Prostate gland (tissue), 2 donors: ENCODE results near the gene PITX3.

Source experiments
- POLR2A ChIP-seq: fragments of 450-650 bp; IDR thresholded peaks from one replicate; pipeline ENCODE4 v1.6.1; 2016; ENCODE audit warnings: antibody characterized with exemption, mild to moderate bottlenecking
- TF ChIP-seq, protein P1 (sequence below), 4 experiments: fragments of 200-600 bp in 2 of 4; fragments of 450-650 bp in 2 of 4; sonication (generic) in 2 of 4; IDR thresholded peaks; 1 replicate in 3 of 4; 2 replicates in 1 of 4; pipeline ENCODE4 v1.5.1; 2016 to 2019; ENCODE audit warnings: antibody characterized with exemption in 4 of 4, mild to moderate bottlenecking in 2 of 4, moderate library complexity in 2 of 4

DNA sequence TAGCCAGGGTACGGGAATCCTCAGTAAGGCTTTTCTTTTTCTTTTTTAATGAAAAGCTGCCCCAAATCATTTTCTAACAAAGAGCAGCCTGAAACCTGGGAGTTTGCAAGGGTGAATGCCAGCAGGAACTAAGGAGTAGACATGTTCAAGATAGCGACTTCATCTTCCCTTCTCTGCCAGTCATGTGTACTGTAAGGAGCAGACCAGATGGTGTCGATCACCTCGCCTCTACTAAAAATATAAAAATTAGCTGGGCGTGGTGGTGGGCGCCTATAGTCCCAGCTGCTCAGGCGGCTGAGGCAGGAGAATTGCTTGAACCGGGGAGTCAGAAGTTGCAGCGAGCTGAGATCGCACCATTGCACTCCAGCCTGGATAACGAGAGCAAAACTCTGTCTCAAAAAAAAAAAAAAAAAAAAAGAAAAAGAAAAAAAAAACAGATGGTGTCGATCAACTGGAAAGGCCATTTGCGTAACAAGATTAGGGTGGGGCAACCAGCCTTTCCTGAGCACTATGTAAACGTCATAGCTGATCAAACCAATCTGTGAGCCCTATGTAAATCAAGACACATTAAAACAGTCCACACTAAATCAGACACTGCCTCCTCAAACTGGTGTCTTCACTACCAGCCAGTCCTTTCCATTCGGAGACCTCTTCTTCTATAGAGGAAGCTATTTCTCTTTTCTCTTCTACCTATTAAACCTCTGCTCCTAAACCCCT is 55.3 kb downstream of the PITX3 start:
- no peak for TF ChIP-seq POLR2A
- TF ChIP-seq, protein P1, sequence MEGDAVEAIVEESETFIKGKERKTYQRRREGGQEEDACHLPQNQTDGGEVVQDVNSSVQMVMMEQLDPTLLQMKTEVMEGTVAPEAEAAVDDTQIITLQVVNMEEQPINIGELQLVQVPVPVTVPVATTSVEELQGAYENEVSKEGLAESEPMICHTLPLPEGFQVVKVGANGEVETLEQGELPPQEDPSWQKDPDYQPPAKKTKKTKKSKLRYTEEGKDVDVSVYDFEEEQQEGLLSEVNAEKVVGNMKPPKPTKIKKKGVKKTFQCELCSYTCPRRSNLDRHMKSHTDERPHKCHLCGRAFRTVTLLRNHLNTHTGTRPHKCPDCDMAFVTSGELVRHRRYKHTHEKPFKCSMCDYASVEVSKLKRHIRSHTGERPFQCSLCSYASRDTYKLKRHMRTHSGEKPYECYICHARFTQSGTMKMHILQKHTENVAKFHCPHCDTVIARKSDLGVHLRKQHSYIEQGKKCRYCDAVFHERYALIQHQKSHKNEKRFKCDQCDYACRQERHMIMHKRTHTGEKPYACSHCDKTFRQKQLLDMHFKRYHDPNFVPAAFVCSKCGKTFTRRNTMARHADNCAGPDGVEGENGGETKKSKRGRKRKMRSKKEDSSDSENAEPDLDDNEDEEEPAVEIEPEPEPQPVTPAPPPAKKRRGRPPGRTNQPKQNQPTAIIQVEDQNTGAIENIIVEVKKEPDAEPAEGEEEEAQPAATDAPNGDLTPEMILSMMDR (IDR thresholded peaks at IDR 0.05), result no peak
